Right atrium auricular region (tissue), 2 donors: ENCODE data around the gene SEC31B. TPM values are rescaled to one million over a fixed set of nuclear protein-coding genes. Genes with fewer than 3 reads are reported as not detected.

Experiments used
- DNase-seq: peaks from one replicate; pipeline ENCODE4 v3.0.0-alpha.2; 2019; ENCODE audit warnings: low spot score
- H3K27ac ChIP-seq, 2 donors: fragments of 200-600 bp; sonication (generic); 1 replicate in 1 of 2; 2 replicates in 1 of 2; pipeline ENCODE4 v1.5.1; 2016 to 2019
- H3K27me3 ChIP-seq, 2 donors: fragments of 200-600 bp; sonication (generic); one replicate each; pipeline versions ENCODE4 v1.5.1 to v1.6.0; 2017 to 2019
- H3K36me3 ChIP-seq: fragments of 200-600 bp; sonication (generic); one replicate; pipeline ENCODE4 v1.5.1; 2016
- H3K4me1 ChIP-seq, 2 donors: fragments of 200-600 bp; sonication (generic); one replicate each; pipeline versions ENCODE4 v1.5.1 to v1.6.0; 2017 to 2019
- H3K4me3 ChIP-seq, 2 donors: fragments of 200-600 bp; sonication (generic); 1 replicate in 1 of 2; 2 replicates in 1 of 2; pipeline ENCODE4 v1.5.1; 2017 to 2019; ENCODE audit warnings: mild to moderate bottlenecking in 1 of 2, moderate library complexity in 1 of 2
- H3K9me3 ChIP-seq, 2 donors: fragments of 200-600 bp; sonication (generic); one replicate each; pipeline ENCODE4 v1.5.1; 2019
- CTCF ChIP-seq, 2 donors: fragments of 200-600 bp; sonication (generic); IDR thresholded peaks; one replicate each; pipeline ENCODE4 v1.5.1; 2019; ENCODE audit warnings: antibody characterized with exemption in 2 of 2
- total RNA-seq, 2 donors: library from RNA; depleted of rRNA; stranded (reverse); fragments of >200 nt; gene quantifications; one replicate each; pipeline ENCODE4 v1.1.0, GENCODE V29; 2016

The SEC31B gene
- total RNA-seq, 2 donors from 2014 or later = 2.0 to 4.5 TPM

- no peaks in the 10 kb centered on the region for H3K27me3 ChIP-seq
- no peaks in the 10 kb centered on the region for H3K36me3 ChIP-seq
- no peaks in the 10 kb centered on the region for H3K9me3 ChIP-seq
- no peak for DNase-seq
- TF ChIP-seq CTCF (IDR thresholded peaks at IDR 0.05) = no peak
- H3K4me3 ChIP-seq = no peak overlapping the region
- peaks cover 0 to 15% of the 10 kb centered on the region in 2 donors for H3K4me1 ChIP-seq
- no peak overlapping the region for H3K27ac ChIP-seq
Observed at GRCh38 chr10:100565206-100565985, 45.7 kb upstream of the SEC31B start.

GRCh38 chr10:100562008-100562672, 42.5 kb upstream of the SEC31B start:
- H3K4me3 ChIP-seq = peak overlapping the region in 1 of 2 donors; percentile 5
- peak; percentile 47 to 83 for TF ChIP-seq CTCF (IDR thresholded peaks at IDR 0.05)
- no peaks in the 10 kb centered on the region for H3K27me3 ChIP-seq
- H3K36me3 ChIP-seq = no peaks in the 10 kb centered on the region
- DNase-seq = no peak
- H3K4me1 ChIP-seq = peaks cover 0 to 15% of the 10 kb centered on the region in 2 donors
- no peaks in the 10 kb centered on the region for H3K9me3 ChIP-seq
- no peak overlapping the region for H3K27ac ChIP-seq

- TF ChIP-seq CTCF (IDR thresholded peaks at IDR 0.05) = no peak
- H3K27me3 ChIP-seq = no peaks in the 10 kb centered on the region
- H3K27ac ChIP-seq = no peak overlapping the region
- no peaks in the 10 kb centered on the region for H3K9me3 ChIP-seq
- DNase-seq = no peak
- H3K4me1 ChIP-seq = peaks cover 0 to 15% of the 10 kb centered on the region in 2 donors
- no peak overlapping the region for H3K4me3 ChIP-seq
- H3K36me3 ChIP-seq = no peaks in the 10 kb centered on the region
Observed at GRCh38 chr10:100561005-100561404, 41.3 kb upstream of the SEC31B start.

- no peaks in the 10 kb centered on the region for H3K36me3 ChIP-seq
- no peak for TF ChIP-seq CTCF (IDR thresholded peaks at IDR 0.05)
- no peak overlapping the region for H3K27ac ChIP-seq
- DNase-seq = no peak
- H3K4me3 ChIP-seq = no peak overlapping the region
- H3K27me3 ChIP-seq = no peaks in the 10 kb centered on the region
- H3K9me3 ChIP-seq = no peaks in the 10 kb centered on the region
- peaks cover 0 to 15% of the 10 kb centered on the region in 2 donors for H3K4me1 ChIP-seq
Observed at GRCh38 chr10:100560248-100560647, 40.6 kb upstream of the SEC31B start.

GRCh38 chr10:100554902-100555301, 35.2 kb upstream of the SEC31B start:
- Histone ChIP-seq H3K36me3 (no peaks in the 10 kb centered on the region), H3K4me1 (no peaks in the 10 kb centered on the region), H3K27me3 (no peaks in the 10 kb centered on the region), H3K4me3 (no peak overlapping the region), H3K9me3 (no peaks in the 10 kb centered on the region), H3K27ac (no peak overlapping the region)
- DNase-seq = no peak
- TF ChIP-seq CTCF (IDR thresholded peaks at IDR 0.05) = no peak
